Chondrocyte (in vitro differentiated cells): Measurements from ENCODE around the gene TOB2. TPM values are rescaled to one million over a fixed set of nuclear protein-coding genes. Genes with fewer than 3 reads are reported as not detected.
"Not testable (repeated sequence)": the region's sequence is repeated elsewhere in the genome, so short reads cannot be mapped to it uniquely, and the experiment has no call there.

Experiments used
- DNase-seq: peaks from one replicate; pipeline ENCODE4 v3.0.0; 2021; ENCODE audit warnings: mixed read lengths, low spot score
- H3K27ac Mint-ChIP-seq: one replicate; pipeline ENCODE4 v1.8.0; 2021; ENCODE audit warnings: mild to moderate bottlenecking, moderate library complexity, mixed read lengths; ENCODE audit not compliant: unreplicated experiment
- H3K27me3 Mint-ChIP-seq: 2 replicates; pipeline ENCODE4 v1.8.0; 2021; ENCODE audit warnings: low read depth, mixed read lengths
- H3K36me3 Mint-ChIP-seq: 2 replicates; pipeline ENCODE4 v1.8.0; 2021; ENCODE audit warnings: low read depth, mixed read lengths
- H3K4me1 Mint-ChIP-seq: 2 replicates; pipeline ENCODE4 v1.8.0; 2021; ENCODE audit warnings: low read depth, mild to moderate bottlenecking, mixed read lengths
- H3K4me3 Mint-ChIP-seq: one replicate; pipeline ENCODE4 v1.8.0; 2021; ENCODE audit warnings: mild to moderate bottlenecking, moderate library complexity, mixed read lengths; ENCODE audit not compliant: unreplicated experiment
- H3K9me3 Mint-ChIP-seq: 2 replicates; pipeline ENCODE4 v1.8.0; 2021; ENCODE audit warnings: low read depth, mixed read lengths
- CTCF ChIP-seq: fragments of 200-600 bp; sonication (generic); IDR thresholded peaks from 2 replicates; pipeline ENCODE4 v1.5.0; 2021; ENCODE audit warnings: antibody characterized with exemption, mild to moderate bottlenecking, moderate library complexity
- total RNA-seq: library from RNA; stranded (reverse); gene quantifications from 3 replicates; pipeline ENCODE4 v1.2.1, GENCODE V29; 2021

TOB2 gene
- total RNA-seq, 1 donor from 2014 or later, result 37.7 TPM

GRCh38 chr22:41445129-41446056 is 1.2 kb downstream of the TOB2 start:
- H3K4me1 Mint-ChIP-seq, result peaks cover 36% of the 10 kb centered on the region

GRCh38 chr22:41444360-41445128 is 2.1 kb downstream of the TOB2 start:
- Mint-ChIP-seq H3K36me3 (peaks cover 2% of the 10 kb centered on the region), H3K27ac (peak overlapping the region; percentile 98), H3K4me3 (peak overlapping the region; percentile 97), H3K9me3 (no peaks in the 10 kb centered on the region), H3K27me3 (no peaks in the 10 kb centered on the region), H3K4me1 (peaks cover 36% of the 10 kb centered on the region)
- peak; percentile 97 for DNase-seq
- no peak for TF ChIP-seq CTCF

More at GRCh38 chr22:41445129-41446056, 1.2 kb downstream of the TOB2 start:
- H3K27me3 Mint-ChIP-seq, result no peaks in the 10 kb centered on the region
- TF ChIP-seq CTCF, result no peak
- no peaks in the 10 kb centered on the region for H3K9me3 Mint-ChIP-seq
- peaks cover 2% of the 10 kb centered on the region for H3K36me3 Mint-ChIP-seq
- peak; percentile 49 for DNase-seq
- H3K27ac Mint-ChIP-seq, result peak overlapping the region; percentile 98
- peak overlapping the region; percentile 97 for H3K4me3 Mint-ChIP-seq

GRCh38 chr22:41442240-41442792 is 4.3 kb downstream of the TOB2 start:
- H3K36me3 Mint-ChIP-seq, result peaks cover 3% of the 10 kb centered on the region
- H3K9me3 Mint-ChIP-seq, result no peaks in the 10 kb centered on the region
- peaks cover 33% of the 10 kb centered on the region for H3K4me1 Mint-ChIP-seq
- no peaks in the 10 kb centered on the region for H3K27me3 Mint-ChIP-seq
- H3K27ac Mint-ChIP-seq, result no peak overlapping the region
- no peak for DNase-seq
- TF ChIP-seq CTCF, result no peak
- H3K4me3 Mint-ChIP-seq, result peak overlapping the region; percentile 97

GRCh38 chr22:41440511-41440910 is 6.1 kb downstream of the TOB2 start:
- not testable (repeated sequence) for H3K4me3 Mint-ChIP-seq, DNase-seq, H3K9me3 Mint-ChIP-seq, H3K27me3 Mint-ChIP-seq
- H3K27ac Mint-ChIP-seq, result peak overlapping the region; percentile 17
- peaks cover 20% of the 10 kb centered on the region for H3K36me3 Mint-ChIP-seq
- H3K4me1 Mint-ChIP-seq, result peaks cover 37% of the 10 kb centered on the region

GRCh38 chr22:41437198-41437597 is 9.4 kb downstream of the TOB2 start:
- Mint-ChIP-seq H3K9me3 (no peaks in the 10 kb centered on the region), H3K36me3 (peaks cover 26% of the 10 kb centered on the region), H3K4me3 (no peak overlapping the region), H3K27me3 (no peaks in the 10 kb centered on the region), H3K4me1 (peaks cover 18% of the 10 kb centered on the region), H3K27ac (no peak overlapping the region)
- TF ChIP-seq CTCF, result no peak
- no peak for DNase-seq
